Activated CD8-positive, alpha-beta memory T cell treated with anti-CD3 and anti-CD28 coated beads for 1 hour (primary cell): Measurements from ENCODE around the gene CDH22.

Experiments used
- DNase-seq, 2 donors: peaks; one replicate each; pipeline ENCODE4 v3.0.0-alpha.2; 2020; ENCODE audit warnings: low read depth in 1 of 2; ENCODE audit errors: extremely low read depth in 1 of 2

The CDH22 gene

DNA sequence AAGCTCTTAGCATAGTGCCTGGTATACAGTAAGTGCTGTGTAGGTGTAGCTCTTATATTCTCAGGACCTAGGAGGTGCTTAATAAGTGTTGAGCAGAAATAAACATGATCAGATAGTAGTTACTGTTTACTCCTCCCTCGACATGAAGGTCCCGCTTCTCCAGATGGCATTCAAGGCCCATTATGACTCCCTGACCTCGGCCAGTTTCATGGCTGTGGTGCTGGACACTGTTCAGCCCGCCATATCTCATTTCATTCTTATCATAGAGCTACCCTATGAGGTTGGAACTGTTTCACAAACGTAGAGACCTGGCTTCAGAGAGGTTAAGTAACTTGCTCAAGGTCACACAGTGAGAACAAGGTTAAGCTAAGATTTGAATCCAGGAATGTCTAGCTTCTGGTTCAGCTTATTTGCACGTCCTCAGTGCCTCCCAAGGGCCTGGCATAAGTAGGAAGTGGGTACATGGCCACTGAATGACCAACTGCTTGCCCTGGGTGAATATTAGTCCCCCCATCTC, 151.2 kb downstream of the CDH22 start:
- DNase-seq, result no peak

DNA sequence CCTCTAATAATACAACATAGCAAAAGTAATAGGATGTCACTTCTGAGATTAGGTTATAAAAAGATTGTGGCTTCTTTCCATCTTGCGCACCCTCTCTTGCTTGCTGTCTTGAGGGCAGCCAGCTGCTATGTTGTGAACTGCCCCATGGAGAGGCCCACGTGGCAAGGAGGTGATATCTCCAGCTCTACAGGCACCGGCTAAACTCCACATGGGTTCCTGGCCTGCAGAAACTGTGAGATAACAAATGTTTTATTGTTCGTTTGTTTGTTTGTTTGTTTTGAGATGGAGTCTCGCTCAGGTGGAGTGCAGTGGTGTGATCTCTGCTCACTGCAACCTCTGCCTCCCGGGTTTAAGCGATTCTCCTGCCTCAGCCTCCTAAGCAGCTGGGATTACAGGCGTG, 152.2 kb downstream of the CDH22 start:
- no peak for DNase-seq

DNA sequence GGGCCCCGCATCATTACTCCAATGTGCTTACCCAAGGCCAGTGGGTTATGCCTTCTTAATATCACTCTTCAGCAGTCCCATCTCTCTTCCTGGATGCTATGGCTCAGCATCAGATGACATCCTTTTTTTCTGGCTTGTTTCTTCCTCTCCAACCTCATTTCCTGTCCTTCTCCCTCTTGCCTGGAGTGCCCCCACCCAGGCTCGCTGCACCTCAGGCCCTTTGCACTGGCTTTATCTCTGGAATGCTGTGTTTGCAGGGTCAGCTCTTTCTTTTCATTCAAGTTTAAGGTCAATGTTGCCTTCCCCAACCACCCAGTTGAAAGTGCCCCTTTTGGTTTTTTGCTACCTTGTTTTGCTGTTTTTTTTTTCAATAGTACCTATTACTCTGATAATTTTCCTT, 153.5 kb downstream of the CDH22 start:
- DNase-seq, result no peak

DNA sequence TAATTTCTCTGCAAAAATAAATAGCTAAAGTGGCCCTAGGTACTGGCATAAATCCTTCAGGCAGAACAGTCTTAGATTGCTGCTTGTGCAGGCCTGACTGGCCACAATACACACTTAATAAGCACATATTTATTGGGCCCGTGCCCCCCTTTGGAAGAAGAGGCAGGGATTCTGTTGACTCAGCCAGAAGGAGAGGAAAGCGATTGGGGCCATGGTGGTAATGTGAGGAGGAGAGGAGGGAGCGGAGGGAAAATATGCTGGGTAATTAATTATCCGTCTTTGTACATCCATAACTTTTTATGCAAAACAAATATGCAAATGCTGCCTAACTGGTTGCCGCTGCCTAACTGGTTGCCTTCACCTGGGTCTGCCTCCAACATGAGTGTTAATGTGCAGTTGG, 154.0 kb downstream of the CDH22 start:
- DNase-seq, result no peak

DNA sequence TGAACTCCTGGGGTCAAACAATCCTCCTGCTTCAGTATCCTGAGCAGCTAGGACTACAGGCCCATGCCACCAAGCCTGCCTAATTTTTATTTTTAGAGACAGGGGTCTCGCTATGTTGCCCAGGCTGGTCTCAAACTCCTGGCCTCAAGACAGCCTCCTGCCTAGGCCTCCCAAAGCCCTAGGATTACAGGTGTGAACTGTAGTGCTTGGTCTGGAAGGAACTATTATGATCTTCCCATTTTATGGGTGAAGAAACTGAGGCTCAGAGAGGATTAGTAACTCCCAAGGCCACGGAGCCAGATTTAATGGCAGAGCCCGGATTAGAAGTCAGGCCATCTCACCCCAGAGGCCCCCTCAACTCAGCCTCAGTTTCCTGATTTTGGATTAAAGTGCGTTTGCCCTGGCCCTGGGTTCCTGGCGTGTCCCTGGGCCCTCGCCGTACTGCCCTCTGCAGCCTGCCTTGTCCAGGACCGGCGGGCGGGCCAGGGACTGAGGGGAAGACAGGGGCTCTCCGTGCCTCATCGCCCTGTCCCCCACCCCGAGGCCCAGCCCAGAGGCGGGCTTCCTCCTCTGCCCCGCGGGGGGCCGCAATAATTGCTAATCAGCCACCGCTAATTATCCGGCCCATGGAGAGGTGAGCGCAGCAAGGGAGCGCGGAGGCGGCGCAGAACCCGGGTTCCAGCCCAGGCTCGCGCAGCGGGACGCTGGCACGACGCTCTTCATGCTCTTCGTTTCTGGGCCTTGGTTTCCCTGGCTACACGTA, 155.3 kb downstream of the CDH22 start:
- no peak for DNase-seq

DNA sequence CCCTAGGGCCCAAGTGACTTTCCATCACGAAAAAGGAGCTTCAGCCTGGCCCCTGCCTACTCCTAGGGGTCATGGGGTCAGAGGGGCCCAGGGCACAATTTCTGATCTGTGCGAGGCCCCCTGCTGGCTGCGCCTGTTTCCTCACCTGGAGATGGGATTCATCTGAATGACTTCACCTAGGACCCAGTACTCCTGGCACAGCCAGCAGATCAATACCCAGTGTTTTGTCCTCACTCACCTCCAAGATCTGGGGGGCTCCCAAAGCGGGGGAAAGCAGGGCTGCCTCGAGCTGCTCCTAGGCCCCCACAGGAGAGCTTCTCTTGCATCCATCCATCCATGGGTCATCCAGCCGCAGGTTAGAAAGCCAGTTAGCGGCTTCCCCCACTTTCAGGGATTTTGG, 156.4 kb downstream of the CDH22 start:
- DNase-seq, result no peak

DNA sequence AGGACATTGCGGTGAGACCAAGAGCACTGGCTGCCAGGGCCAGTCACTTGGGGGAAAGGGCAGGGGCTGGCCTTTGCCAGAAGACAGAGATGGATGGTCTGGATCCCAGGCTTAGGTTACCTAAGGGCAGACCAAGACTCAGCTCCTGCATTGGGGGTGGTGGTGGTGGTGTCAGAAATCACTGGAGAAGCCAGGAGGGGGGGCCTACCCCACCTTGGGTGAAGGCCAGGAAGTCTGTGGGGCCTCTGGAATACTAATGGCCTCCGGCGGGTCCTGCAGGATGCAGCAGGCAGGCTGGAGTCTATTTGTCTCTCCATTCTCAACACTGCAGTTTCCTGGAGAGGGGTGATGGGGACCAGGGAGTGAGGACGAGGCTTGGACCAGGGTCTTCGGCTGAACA, 157.4 kb downstream of the CDH22 start:
- DNase-seq, result no peak

DNA sequence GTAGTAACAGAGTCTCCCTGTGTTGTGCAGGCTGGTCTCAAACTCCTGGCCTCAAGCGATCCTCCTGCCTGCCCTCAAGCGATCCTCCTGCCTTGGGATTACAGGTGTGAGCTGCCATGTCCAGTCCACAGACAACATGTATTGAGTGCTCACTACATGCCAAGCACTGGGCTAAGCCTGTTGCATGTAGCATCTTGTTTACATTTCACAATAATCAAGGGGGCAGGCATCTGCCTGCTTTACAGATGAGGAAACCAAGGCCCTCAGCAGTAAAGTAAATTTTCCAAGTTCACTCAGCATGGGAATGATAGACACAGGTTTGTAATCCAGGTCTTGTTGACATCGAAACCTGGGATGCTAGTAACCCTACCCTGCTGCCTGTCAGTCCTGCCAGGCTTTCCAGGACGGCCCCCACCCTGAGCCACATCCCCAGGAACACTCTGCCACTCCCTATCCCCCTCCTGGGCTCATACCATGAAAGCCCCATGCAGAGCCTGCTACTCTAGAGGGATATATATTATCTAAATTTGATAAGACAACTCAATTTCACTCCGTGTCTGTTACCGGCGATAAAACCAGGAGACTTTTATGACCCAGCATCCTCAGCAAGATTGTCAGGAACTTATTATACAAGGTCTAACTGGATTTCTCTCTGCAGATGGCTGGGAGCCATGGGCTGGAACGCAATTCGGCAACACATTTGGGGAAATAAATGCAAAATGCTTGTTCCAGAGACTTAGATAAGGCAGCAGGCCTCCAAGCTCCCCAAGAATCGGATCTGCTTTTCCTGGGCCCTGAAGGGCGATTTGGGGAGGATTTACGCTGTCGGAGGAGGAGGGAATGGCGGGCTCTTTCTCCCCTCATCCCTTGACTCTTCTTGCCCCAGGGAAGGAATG, 159.7 kb downstream of the CDH22 start:
- DNase-seq, result no peak

DNA sequence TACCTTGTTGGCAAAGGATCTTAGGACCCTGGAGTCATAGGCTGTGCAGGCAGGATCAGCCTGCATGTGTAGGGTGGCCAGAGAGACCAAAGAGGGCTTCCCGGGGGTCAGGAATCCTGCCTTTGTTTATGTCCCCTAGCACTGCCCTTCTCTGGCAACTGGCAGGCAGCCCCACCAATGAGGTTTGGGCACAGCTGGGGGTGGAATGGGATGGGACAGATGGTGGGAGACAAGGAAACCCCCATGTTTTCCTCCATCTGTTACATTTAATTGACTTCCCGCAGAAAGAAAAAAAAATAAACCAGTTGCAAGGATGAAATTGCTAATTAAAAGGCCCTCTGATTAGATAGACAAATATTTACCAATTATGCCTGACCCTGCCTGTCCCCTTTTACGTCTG, 162.6 kb downstream of the CDH22 start:
- no peak for DNase-seq

DNA sequence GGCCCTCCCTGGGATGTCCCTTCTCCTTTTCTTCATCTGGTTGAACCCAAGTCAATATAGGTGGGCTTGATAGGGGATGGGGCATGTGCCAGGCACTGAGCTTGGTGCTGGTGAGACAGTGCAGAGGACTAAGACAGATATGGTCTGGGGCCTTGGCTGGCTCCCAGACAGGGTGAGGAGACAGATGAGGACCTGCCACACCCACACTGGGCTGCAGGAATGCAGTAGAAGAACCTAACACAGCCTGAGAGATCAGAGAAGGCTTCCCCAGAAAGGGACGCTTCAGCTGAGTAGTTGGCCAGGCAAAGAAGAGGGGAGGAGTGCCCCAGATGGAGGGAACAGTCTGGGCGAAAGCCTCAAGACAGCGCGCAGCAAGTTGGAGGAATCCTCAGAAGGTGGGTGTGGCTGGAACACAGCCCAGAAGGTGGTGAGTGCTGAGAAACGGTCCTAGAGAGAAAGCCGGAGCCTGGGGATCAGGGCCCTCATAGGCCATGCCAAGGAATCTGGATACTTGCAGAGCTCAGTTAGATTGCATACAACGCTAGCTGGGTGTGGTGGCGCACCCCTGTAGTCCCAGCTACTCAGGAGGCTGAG, 163.8 kb downstream of the CDH22 start:
- DNase-seq, result no peak

DNA sequence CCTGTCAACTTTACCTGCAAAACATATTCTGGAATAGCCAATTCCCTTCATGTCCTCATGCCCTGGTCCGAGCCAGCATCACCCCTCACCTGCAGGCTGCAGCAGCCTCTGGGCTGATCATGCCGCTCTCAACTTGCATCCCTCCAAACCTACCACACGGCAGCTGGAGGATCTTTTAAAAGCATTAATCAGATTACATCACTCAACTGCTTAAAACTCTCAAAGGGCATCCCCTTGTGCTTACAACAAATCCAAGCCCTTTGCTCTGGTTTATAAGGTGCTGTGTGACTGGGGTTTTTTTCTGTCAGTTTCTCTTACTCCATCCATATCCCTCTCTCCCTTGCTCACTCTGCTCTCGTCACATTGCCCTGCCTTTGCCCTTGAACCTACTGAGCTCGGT, 166.2 kb downstream of the CDH22 start:
- no peak for DNase-seq

DNA sequence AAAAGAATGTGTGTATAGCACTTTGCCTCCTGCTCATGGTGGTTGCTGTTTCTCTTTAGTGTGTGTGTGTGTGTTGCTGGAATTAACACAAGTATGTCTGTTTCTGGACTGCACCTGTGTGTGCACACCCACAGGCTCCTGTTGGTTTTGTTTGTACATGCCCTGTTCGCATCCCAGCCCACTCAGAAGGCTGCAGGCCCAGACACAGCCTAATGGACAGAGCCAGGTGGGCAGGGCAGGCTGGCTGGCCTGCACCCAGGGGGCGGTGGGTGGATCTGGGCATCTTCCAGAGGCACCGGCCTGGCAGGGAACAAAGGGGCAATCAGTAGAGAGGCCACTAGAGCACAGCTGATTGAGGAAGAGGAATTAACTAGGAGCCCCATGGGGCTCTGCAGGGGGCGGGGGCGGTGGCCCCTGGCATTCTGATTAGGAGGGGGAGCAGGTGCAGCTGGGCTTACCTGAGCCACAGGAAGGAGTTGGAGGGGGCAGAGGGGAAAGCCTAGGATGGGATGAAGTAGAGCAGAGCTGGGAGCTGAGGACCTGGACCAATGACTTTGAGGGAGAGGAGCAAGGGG, 168.3 kb downstream of the CDH22 start:
- DNase-seq, result no peak

DNA sequence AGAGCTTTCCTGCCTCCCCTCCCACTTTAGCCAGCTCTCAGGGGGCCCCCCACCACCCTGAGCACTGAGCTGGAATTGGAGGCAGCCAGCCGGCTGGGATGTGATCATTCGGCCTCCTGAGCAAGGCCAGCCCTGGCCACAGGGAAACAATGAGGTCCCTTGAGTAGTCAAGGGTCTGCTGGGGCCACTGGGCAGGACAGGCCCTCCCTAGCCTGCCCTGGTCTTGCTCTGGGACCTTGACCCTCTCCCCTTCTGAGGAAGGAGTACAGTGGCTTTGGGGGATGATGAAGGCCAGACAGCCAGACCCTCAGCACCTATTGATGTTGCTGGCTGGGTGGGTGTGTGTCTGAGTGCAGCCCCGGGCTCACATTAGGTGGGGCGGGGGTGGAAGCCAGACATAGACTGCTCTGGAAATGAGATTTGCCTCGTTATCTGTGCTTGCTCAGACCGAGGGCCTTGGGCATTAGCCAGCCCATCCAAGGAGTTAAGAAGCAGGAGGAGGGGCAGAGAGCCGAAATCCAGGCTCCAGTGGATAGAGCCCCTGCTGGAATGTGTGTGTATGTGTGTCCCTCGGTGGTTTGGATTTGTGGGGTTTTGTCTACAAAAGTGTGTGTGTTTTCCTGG, 168.9 kb downstream of the CDH22 start:
- DNase-seq, result no peak

DNA sequence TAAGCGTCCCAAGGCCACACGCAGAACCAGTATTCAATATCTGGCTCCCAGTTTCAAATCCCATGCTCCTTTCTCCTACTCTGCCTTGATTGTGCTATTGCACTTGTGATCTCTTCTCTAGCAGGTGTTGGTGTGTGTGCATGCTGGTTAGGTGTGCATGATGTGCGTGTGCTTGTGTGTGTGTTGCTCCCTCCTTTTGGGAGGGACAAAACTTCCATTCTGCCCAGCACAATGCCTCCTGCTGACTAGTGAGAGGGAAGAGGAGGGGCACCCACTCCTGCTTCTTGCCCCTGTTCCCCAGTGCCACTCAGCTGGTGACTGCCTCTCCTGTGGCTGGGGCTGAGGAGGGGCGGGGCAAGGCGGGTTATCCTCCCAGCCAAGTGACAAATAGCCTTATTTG, 170.5 kb downstream of the CDH22 start:
- DNase-seq, result no peak

DNA sequence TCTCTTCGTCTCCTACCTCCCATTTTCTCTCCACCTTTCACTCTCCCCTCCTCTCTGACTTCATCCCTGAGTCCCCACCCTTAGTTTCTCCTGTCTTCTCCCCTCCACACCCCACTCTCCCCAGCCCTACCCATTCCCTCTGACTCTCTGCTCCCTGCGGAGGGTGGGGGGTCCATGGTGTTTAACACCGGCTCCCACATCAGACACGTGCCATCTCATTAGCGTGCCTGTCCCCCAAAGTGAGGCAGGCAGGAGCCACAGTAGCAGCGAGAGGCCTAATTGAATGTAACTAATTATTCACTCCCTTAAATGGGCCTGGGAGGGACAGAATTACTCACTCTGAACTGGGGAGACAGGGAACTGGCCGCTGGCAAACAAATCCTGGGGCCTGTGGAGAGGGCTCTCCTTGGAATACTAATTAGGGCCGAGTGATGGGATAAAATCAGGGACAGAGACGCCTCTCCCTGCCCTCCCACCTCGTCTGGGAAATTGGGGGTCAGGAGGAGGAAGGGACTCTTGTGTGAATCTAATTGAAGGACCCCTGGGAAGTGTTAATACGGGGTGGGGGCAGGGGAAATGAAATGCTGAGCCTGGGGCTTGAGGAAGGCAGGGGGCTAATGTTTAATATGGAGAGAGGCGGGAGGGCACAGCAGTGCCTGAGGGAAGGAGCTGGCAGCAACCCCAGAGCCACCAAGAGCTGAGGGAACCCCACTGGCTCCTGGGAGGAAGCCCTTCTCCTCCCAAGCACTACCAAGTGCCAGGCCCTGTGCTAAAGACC, 172.3 kb downstream of the CDH22 start:
- no peak for DNase-seq

DNA sequence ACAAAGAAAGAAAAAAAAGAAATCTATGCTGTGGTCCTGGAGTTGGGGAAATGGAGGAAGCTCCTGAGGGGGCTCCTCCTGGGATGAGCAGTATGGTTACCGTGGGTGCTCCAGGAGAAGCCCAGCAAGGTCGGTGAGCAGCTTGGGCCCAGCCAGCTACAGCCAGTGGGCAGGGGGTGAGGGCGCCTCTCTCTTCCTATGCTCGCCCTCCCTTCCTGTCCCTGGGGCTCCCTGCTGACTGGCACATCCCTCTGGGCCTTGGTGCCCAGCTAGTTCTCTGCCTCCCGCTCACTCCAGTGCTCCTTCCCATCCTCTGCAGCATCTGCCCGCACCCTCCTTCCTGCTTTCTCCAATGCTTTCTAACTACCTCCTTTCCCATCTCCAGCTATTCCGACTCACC, 173.6 kb downstream of the CDH22 start:
- DNase-seq, result no peak

DNA sequence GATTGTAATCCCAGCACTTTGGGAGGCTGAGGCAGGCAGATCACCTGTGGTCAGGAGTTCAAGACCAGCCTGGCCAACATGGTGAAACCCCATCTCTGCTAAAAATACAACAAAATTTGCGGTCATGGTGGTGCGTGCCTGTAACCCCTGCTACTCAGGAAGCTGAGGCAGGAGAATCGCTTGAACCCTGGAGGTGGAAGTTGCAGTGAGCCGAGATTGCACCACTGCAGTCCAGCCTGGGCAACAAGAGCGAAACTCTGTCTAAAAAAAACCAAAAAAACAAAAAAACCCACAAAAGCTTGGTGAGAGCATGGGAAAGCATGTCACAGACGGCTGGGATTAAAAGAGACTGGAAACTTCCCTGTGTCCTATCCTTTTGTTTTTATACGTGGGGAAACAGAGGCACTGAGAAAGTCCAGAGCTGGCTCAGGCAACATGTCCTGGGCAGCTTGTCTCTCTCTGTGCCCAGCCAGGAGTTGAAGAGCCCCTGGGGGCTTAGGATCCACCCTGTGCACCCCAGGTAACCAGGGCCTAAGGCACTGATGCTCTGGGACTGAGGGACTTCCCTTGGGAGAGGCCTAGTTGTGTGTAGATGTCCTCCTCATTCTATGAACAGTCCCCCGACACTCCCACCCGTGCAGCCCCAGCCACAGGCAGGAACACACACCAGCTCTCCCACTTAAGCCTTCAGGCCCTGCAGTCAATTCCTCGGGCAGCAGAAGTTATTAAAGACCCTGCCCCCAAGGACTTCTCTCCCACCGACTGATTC, 174.2 kb downstream of the CDH22 start:
- no peak for DNase-seq

DNA sequence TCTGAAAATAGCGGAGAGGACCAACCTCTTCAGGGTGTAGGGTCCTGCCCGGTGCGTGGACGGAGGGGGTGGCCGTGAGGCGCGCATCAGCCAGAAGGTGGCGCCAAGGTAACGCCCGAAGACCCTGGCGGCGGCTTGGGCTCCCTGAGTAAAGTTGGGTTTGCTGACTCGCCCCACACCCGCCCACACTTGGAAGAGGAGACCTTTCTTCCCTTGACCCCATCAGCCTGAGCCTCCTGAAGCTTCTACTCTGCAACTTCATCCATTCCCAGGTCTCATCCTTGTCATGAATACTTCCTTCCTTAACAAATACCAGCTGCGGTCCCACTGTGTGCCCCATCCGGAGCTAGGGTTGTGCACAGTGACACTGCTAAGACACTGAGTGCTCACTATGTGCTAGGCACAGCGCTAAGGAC, 175.6 kb downstream of the CDH22 start:
- DNase-seq, result peak; percentile 20 to 40

DNA sequence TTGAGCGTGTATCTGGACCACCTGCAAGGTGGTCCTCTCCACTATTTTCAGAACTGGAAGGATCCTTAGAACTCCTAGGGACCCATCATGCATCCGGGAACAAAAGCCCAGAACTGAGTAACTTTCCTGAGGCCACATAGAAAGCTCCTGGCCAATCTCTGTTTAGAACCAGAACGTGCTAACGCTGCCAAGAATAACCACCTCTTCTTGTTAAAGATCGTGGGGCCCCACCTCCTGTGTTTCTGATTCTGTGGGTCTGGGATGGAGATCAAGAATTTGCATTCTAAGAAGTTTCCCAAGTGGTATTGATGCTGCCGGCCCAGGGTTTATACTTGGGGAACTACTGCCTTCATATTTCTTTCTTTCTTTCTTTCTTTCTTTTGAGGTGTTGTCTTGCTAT, 176.9 kb downstream of the CDH22 start:
- DNase-seq, result no peak
